Stimulated activated CD4-positive, alpha-beta T cell treated with anti-CD3 and anti-CD28 coated beads, Interleukin-15, amount 100 ng/mL, for 24 hours (primary cell): ENCODE data around the gene ITLN1.
"Not testable (repeated sequence)": the region's sequence is repeated elsewhere in the genome, so short reads cannot be mapped to it uniquely, and the experiment has no call there.

Experiments
- DNase-seq: peaks from one replicate; pipeline ENCODE4 v3.0.0-alpha.2; 2020

The ITLN1 gene

DNA sequence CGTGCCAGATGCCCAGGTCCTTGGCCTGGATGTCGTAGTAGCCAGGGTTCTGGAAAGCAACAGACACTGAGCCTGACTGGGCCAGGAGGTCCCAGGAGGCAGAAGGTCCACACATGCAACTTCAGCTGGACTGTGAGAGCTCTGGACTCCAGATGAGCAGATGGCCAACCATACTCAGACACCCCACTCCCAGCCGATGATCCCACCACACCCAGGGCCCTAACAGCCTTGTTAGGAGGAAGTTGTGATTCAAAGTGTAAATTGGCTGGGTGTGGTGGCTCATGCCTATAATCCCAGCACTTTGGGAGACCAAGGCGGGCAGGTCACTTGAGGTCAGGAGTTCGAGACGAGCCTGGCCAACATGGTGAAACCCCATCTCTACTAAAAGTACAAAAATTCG is 3.7 kb downstream of the ITLN1 start:
- DNase-seq, result not testable (repeated sequence)

- DNase-seq, result no peak
Measured at GRCh38 chr1:160880216-160880615, 4.8 kb downstream of the ITLN1 start.

- DNase-seq, result peak; percentile 15
Measured at GRCh38 chr1:160879056-160879455, 5.9 kb downstream of the ITLN1 start.

- no peak for DNase-seq
Measured at GRCh38 chr1:160877221-160877620, 7.8 kb downstream of the ITLN1 start.

DNA sequence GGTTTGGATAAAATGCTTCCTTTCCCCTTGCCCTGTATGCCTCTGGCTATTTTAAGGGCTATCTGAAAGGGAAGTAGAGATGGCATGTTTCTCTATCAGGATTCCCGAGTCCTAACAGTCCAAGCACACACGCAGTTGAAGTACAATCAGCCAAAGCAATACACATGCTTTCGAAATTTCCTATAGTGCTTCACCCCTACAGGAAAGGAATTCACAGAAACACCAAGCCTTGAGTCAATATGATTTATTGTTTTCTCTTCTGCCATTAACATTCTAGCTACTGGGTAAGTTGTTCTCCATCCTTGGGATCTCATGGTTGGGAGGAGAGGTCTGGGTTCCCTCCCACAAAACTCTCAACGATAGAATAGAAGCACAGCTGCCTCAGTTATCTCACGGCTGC is 8.7 kb downstream of the ITLN1 start:
- DNase-seq, result no peak

DNA sequence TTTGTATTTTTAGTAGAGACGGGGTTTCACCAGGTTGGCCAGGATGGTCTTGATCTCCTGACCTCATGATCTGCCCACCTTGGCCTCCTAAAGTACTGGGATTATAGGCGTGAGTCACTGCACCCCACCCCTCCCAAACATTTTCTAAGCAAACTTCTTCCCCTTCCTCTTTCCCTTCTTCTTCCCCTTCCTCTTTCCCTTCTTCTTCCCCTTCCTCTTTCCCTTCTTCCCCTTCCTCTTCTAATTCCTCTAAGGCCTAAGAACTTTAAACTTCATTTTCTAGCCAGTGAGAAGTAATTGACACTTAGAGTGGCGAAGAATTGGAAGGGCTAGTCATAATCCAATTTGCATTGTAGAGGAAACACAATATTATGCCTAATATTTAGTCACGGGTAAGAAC is 9.4 kb downstream of the ITLN1 start:
- DNase-seq, result not testable (repeated sequence)

DNA sequence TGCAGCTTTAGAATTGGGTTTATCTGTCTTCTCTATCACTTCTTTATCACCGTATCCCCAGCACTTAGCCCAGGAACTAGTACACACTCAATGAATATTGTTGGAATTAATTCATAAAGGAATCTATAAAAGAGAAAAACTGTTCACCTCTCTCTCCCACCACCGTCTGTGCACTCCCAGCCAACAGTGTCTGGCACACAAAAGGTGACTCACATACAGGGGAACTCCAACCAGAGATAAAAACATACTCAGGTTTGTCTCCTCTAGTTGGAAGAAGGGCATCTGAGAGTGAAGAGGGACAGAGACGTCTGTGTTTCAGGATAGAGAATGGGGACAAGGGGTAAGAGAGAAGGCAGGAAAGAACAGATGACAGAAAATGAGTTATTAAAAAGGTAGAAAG is 10.0 kb downstream of the ITLN1 start:
- no peak for DNase-seq

DNA sequence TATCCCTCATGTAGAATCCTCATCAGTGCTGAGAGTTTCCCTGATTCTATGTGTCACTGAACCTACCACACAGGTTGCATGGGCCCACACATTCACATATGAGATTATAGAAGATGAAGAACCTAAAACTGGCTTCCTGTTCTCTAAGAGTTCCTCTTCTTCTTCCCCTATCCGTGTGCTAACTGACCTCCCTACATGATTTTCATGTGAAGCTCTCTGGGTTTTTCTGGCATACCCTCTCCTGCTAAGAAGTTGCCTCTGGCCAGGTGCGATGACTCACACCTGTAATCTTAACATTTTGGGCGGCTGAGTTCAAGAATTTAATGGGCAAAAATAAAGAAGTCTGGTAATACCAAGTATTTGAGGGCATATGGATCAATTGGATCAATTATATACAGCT is 16.8 kb downstream of the ITLN1 start:
- DNase-seq, result no peak

- not testable (repeated sequence) for DNase-seq
Measured at GRCh38 chr1:160867651-160868050, 17.3 kb downstream of the ITLN1 start.

DNA sequence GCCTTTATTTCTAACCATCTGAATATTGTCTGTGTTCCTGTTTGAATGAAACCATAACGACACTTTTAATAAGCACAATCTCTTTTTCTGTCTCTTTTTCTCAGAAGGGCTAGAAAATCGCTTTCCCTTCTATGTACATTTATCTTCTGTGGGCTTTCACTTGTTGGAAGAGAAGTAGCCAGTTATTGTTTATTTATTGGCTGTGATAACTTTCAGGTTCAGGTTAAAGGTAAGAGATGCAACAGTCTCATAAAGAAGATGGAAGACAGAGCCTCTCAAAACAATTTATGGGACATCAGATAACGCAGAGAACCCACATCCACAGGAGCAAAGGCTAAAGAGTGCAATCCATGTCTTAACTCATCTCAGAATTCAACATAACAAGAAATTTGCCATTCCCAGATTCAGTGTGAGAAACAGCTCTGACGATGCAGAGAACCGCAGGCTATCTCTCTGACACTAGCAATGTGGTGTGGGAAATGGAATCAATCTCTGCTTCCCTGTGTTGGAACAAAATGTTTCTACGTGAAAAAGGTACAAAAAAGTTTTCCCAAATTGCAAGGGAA is 18.2 kb downstream of the ITLN1 start:
- no peak for DNase-seq

GRCh38 chr1:160866001-160866694 is 18.8 kb downstream of the ITLN1 start:
- DNase-seq, result no peak

DNA sequence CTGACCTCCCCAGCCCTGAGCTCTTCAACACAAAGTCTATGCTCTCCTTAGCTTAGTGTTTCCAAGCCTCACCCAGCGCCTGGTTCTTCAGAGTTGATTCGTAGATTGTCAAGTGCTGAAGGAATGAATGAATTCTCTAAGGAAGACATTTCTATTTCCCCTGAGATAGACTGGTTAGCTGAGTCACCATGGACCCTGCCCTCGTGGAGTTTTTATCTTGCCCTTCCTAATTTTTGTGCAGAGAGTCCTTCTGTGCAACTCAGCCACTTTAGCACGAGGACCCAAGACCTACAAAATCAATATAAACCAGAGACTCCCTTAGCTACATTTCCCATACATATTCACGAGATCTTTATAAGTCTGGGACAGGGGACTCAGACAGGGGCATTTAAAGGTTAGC is 19.6 kb downstream of the ITLN1 start:
- no peak for DNase-seq

DNA sequence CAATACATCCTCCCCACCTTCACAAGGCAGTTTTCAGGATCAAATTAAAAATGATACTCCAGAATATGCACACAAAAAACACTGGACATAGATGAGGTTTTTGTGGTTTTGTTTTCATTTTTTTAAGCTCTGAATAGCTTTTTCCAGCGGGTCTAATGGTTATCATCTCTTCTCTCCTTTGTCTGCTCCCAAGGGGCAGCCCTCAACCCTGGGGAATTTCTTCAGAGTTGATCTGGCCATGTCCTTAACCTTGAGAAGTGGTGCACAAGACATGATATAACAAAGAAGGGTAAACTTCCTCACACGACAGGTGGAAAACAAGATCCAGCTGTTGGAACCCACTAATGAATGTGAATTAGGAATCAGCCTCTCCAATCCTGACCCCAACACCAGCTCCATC is 20.8 kb downstream of the ITLN1 start:
- no peak for DNase-seq

- no peak for DNase-seq
Measured at GRCh38 chr1:160863774-160864131, 21.2 kb downstream of the ITLN1 start.

DNA sequence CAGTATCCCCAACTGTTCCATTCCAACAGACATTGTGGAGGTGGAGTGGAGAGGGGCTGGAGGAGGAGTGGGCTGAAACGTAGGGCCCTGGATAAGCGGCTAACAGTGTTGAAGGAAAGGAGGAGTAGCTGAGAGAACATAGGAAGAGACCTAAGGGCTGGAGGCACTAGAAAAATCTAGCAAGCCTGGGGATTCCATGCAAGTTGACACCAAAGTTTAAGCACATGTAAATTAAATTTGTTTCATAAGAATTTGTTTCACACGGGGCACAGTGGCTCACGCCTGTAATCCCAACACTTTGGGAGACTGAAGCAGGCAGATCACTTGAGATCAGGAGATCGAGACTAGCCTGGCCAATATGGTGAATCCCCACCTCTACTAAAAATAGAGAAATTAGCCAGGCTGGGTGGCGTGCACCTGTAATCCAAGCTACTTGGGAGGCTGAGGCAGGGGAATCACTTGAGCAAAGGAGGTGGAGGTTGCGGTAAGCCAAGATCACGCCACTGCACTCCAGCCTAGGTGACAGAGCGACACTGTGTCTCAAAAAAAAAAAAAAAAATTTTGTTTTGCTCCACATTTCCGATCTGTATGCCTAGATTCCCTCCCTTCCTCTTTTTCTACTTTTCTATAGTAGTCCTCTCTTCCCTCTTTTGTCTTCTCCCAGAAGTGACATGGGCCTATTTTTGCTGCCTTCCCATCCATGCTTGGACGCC is 21.8 kb downstream of the ITLN1 start:
- DNase-seq, result no peak

GRCh38 chr1:160862203-160863060 is 22.5 kb downstream of the ITLN1 start, which contains the start of gene CD244:
Gene CD244, minus strand, starts transcription at chr1:160862887. Its CDS starts 210 bp downstream, at chr1:160862677.
- peak; percentile 71 for DNase-seq

- no peak for DNase-seq
Measured at GRCh38 chr1:160860840-160861505, 24.0 kb downstream of the ITLN1 start.

DNA sequence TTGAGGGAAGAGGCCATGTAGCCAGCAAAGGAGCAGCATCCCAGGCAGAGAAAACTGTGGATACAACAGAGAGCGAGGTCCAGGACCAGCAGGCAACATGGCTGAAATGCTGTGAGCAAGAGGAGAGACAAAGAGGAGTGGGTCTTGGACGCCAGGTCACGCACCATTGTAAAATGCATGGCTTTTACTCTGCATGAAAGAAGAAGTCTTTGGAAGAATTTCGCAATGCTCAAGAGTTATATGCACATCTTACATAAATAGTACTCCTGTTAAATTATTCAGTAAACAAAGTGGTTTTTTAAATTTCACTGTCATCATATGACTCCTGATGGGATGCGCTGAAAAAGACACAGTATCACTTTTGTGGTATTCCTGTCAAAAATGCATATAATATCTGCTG is 25.8 kb downstream of the ITLN1 start:
- no peak for DNase-seq

DNA sequence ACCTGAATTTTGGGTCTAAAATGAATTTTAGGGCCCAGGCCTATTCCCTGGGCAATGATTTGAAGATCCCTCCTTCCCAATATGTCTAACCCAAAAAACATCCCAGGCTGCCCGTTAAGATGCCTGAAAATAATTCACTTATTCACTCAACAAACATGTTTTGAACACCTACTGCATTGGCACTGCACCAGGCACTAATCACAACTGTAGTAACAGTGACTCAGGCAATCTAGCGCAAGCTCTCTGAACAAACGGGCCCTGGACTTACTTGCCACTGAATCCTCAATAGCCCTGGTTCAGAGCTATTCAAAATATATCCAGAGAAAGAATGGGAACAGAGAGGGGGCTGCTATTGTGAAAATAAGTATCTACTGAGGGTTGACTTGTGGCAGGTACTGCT is 26.5 kb downstream of the ITLN1 start:
- DNase-seq, result no peak

DNA sequence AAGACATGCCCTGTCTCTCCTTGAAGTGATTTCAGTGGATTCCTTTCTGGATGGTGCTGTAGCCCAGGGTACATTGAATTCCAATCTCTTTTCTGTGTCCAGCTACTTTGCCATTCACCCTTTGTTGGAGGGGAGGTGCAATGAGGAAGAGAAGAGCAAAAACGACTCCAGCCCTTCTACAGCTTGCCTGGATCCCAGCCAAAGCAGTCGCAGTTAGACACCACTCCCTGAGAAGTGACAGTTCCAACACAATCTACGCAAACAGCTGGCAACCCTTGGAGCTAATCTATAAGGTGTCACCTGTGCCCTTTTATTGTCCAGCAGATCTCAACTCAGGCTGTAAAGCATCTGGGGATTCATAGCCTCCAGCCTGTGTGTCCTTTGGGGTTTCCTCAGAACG is 26.9 kb downstream of the ITLN1 start:
- no peak for DNase-seq

DNA sequence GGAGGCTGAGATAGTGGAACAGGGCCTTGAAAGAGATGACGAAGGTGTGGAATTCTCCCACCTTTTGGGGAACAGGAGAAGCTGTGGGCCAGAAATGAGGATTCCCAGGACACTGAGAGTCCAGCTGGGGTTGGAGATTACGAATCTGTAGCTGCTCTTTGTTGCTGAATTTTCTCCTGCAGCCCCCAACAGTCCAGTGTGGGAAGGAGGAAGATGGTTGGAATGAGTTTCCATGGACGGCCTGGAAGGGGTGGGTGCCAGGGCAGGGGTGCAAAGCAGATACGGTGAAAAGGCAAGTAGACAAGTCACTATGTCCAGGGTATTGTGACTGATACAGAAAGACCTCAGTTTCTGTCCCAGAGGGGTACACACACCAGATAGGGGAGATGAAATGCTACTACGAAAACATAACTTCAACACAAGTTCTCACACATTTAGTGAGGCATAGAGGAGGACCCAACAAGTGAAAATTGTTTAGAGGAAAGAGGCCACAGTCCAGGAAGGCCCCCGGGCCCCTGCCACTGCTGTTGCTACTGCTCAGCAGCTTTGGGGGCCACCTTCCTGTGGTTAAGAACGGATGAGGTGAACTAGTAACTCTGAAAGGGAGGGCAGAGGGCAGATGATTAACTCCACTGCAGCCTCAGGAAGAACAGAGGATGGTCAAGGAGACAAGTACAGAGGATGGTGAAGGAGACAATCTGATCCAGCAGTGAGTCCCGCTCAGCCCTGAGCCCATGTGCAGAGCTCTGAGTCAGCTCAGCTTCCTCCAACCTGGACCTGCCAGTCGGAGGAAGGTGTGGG is 29.6 kb downstream of the ITLN1 start:
- no peak for DNase-seq

GRCh38 chr1:160853754-160854153 is 31.2 kb downstream of the ITLN1 start:
- no peak for DNase-seq
